HEK293 (cell line): ENCODE measurements around the gene CACNA1F.

ENCODE experiments used
- REPIN1 ChIP-seq: fragments of 450-650 bp; formaldehyde crosslinking; IDR thresholded peaks from 2 replicates; pipeline ENCODE4 v1.5.1; 2017; ENCODE audit warnings: missing biosample characterization, missing genetic modification characterization, low read depth
- SETDB1 ChIP-seq: IDR thresholded peaks from one replicate; pipeline ENCODE4 v1.6.1; 2017; ENCODE audit warnings: mild to moderate bottlenecking, low read length, moderate library complexity, mixed read lengths; ENCODE audit not compliant: insufficient read length
- YY1 ChIP-seq: fragments of 450-650 bp; formaldehyde crosslinking; IDR thresholded peaks from 2 replicates; pipeline ENCODE4 v1.5.1; 2018; ENCODE audit warnings: missing biosample characterization, missing genetic modification characterization
- ZBTB7A ChIP-seq: fragments of 450-650 bp; formaldehyde crosslinking; IDR thresholded peaks from 2 replicates; pipeline ENCODE4 v1.5.1; 2016; ENCODE audit warnings: low read depth, missing biosample characterization, missing genetic modification characterization
- ZFP41 ChIP-seq: fragments of 450-650 bp; formaldehyde crosslinking; IDR thresholded peaks from 2 replicates; pipeline ENCODE4 v1.5.1; 2016; ENCODE audit warnings: missing biosample characterization, missing genetic modification characterization, borderline replicate concordance
- ZNF169 ChIP-seq: fragments of 450-650 bp; formaldehyde crosslinking; IDR thresholded peaks from 2 replicates; pipeline ENCODE4 v1.5.1; 2016; ENCODE audit warnings: missing biosample characterization, missing genetic modification characterization
- ZNF23 ChIP-seq: fragments of 450-650 bp; formaldehyde crosslinking; IDR thresholded peaks from 2 replicates; pipeline ENCODE4 v1.5.1; 2016; ENCODE audit warnings: missing biosample characterization, missing genetic modification characterization, borderline replicate concordance
- ZNF354C ChIP-seq: fragments of 450-650 bp; formaldehyde crosslinking; IDR thresholded peaks from 2 replicates; pipeline ENCODE4 v1.5.1; 2016; ENCODE audit warnings: missing biosample characterization, missing genetic modification characterization, low read depth, borderline replicate concordance
- ZNF658 ChIP-seq: fragments of 450-650 bp; formaldehyde crosslinking; IDR thresholded peaks from 2 replicates; pipeline ENCODE4; 2016; ENCODE audit warnings: missing biosample characterization, missing genetic modification characterization
- ZNF776 ChIP-seq: fragments of 450-650 bp; formaldehyde crosslinking; IDR thresholded peaks from 2 replicates; pipeline ENCODE4 v1.5.0; 2017; ENCODE audit warnings: missing biosample characterization, missing genetic modification characterization, borderline replicate concordance
- TF ChIP-seq, protein P1 (sequence below): fragments of 450-650 bp; formaldehyde crosslinking; IDR thresholded peaks from 2 replicates; pipeline ENCODE4 v1.5.1; 2016; ENCODE audit warnings: missing biosample characterization, missing genetic modification characterization, low read depth
- TF ChIP-seq, protein P2 (sequence below): fragments of 450-650 bp; formaldehyde crosslinking; IDR thresholded peaks from 2 replicates; pipeline ENCODE4 v1.5.1; 2017; ENCODE audit warnings: missing biosample characterization, missing genetic modification characterization
- TF ChIP-seq, protein P3 (sequence below): fragments of 450-650 bp; formaldehyde crosslinking; IDR thresholded peaks from 2 replicates; pipeline ENCODE4 v1.5.1; 2016; ENCODE audit warnings: missing biosample characterization, missing genetic modification characterization

DNA sequence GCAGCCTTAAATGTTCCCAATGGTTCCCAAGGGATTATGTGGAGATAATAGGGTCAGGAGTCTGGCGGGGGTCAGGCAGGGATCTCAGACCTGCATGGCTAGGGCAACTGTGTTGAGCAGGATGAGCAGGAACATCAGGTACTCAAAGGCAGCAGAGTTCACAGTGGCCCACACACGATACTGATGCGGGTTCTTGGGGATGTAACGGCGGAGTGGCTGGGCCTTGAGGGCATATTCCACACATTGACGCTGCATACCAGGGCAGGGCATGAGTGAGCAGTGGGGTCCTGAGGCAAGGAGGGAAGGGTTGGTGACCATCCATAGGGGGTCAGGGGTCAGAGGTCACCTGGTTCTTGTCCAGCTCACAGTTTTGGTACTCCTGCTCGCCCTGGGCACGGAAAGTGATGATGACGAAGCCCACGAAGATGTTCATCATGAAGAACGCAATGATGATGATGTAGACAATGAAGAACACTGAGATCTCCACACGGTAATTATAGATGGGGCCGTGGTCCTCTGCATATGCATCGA, 18.1 kb downstream of the CACNA1F start:
- TF ChIP-seq YY1 (tag by site-specific recombination) (no peak), ZNF23 (tag by site-specific recombination) (no peak), SETDB1 (no peak), ZFP41 (tag by site-specific recombination) (no peak), ZNF658 (tag by site-specific recombination) (no peak), ZNF169 (no peak), ZNF776 (tag by site-specific recombination) (no peak), REPIN1 (tag by site-specific recombination) (no peak), ZNF354C (tag by site-specific recombination) (no peak), ZBTB7A (no peak)
- TF ChIP-seq, protein P1, sequence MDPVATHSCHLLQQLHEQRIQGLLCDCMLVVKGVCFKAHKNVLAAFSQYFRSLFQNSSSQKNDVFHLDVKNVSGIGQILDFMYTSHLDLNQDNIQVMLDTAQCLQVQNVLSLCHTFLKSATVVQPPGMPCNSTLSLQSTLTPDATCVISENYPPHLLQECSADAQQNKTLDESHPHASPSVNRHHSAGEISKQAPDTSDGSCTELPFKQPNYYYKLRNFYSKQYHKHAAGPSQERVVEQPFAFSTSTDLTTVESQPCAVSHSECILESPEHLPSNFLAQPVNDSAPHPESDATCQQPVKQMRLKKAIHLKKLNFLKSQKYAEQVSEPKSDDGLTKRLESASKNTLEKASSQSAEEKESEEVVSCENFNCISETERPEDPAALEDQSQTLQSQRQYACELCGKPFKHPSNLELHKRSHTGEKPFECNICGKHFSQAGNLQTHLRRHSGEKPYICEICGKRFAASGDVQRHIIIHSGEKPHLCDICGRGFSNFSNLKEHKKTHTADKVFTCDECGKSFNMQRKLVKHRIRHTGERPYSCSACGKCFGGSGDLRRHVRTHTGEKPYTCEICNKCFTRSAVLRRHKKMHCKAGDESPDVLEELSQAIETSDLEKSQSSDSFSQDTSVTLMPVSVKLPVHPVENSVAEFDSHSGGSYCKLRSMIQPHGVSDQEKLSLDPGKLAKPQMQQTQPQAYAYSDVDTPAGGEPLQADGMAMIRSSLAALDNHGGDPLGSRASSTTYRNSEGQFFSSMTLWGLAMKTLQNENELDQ (tag by site-specific recombination): no peak
- TF ChIP-seq, protein P2, sequence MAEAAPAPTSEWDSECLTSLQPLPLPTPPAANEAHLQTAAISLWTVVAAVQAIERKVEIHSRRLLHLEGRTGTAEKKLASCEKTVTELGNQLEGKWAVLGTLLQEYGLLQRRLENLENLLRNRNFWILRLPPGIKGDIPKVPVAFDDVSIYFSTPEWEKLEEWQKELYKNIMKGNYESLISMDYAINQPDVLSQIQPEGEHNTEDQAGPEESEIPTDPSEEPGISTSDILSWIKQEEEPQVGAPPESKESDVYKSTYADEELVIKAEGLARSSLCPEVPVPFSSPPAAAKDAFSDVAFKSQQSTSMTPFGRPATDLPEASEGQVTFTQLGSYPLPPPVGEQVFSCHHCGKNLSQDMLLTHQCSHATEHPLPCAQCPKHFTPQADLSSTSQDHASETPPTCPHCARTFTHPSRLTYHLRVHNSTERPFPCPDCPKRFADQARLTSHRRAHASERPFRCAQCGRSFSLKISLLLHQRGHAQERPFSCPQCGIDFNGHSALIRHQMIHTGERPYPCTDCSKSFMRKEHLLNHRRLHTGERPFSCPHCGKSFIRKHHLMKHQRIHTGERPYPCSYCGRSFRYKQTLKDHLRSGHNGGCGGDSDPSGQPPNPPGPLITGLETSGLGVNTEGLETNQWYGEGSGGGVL: no peak
- TF ChIP-seq, protein P3, sequence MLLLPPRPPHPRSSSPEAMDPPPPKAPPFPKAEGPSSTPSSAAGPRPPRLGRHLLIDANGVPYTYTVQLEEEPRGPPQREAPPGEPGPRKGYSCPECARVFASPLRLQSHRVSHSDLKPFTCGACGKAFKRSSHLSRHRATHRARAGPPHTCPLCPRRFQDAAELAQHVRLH (tag by site-specific recombination): no peak
